ENCODE data around the gene GEMIN7.

The GEMIN7 gene

DNA sequence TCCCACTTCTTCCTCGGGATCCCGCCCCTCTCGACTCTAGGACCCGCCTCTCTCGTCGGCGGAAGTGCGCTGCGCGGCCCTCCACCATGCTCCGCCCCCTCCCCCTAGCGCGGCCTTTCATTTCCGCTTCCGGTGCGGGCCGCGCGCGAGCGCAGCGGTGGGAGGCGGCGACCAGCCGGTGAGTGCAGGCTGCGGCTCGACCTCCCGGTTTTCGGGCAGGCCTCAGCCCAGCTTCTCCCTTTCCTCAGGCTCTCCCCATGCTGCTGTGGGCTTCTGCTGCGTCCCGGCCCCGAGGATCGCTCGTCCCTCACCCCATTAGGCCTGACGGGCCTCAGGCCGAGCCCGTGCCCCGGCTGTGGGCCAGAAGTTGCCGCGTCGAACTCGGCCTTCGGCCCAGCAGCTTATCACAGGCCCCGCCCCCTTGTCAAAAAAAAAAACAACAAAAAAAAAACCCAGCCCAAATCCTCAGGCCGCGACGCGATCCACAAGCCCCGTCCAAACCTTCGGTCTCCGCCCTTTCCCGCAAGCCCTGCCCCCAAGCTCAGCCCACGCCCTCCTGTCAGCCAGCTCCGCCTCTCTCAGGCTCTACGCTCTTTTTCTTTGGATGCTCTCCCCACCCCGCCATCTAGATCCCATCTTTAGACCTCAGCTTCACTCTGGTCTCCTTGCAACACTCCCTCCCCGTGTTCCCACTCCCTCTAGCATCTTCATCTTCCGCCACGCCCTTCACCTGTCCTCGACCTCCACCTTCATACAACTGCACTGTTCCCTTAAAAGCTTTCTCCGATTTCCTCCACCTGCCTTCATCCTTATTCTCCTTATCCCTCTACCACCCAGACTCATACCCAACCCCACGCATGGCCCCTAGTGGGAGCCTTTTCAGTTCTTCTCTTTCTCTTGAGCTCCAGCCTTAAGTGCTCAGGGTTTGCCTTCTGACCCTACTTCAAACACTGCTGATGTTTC lies 39.8 kb upstream of the GEMIN7 start, which contains the start of gene CLASRP:
Gene CLASRP (plus strand): TSS at position 115 of the 963 bp plus-strand sequence. CDS start 1,168 bp downstream, outside the sequence.
- peak; percentile 83 for DNase-seq (ENCODE audit: low read depth)
- TF ChIP-seq, protein P1, sequence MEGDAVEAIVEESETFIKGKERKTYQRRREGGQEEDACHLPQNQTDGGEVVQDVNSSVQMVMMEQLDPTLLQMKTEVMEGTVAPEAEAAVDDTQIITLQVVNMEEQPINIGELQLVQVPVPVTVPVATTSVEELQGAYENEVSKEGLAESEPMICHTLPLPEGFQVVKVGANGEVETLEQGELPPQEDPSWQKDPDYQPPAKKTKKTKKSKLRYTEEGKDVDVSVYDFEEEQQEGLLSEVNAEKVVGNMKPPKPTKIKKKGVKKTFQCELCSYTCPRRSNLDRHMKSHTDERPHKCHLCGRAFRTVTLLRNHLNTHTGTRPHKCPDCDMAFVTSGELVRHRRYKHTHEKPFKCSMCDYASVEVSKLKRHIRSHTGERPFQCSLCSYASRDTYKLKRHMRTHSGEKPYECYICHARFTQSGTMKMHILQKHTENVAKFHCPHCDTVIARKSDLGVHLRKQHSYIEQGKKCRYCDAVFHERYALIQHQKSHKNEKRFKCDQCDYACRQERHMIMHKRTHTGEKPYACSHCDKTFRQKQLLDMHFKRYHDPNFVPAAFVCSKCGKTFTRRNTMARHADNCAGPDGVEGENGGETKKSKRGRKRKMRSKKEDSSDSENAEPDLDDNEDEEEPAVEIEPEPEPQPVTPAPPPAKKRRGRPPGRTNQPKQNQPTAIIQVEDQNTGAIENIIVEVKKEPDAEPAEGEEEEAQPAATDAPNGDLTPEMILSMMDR (IDR thresholded peaks at IDR 0.05; ENCODE audit: low read depth, low read length): no peak
- TF ChIP-seq POLR2A (IDR thresholded peaks at IDR 0.05; ENCODE audit: extremely low read depth, insufficient read length): peak; percentile 80
- TF ChIP-seq, protein P2, sequence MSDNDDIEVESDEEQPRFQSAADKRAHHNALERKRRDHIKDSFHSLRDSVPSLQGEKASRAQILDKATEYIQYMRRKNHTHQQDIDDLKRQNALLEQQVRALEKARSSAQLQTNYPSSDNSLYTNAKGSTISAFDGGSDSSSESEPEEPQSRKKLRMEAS (IDR thresholded peaks at IDR 0.05; ENCODE audit: low read depth, low read length): peak; percentile 42
- TF ChIP-seq MYC (IDR thresholded peaks at IDR 0.05; ENCODE audit: low read depth, low read length): peak; percentile 61
- peak within 1 kb of the TSS; percentile 75 for H3K4me3 ChIP-seq (ENCODE audit: low read depth, low read length)

DNA sequence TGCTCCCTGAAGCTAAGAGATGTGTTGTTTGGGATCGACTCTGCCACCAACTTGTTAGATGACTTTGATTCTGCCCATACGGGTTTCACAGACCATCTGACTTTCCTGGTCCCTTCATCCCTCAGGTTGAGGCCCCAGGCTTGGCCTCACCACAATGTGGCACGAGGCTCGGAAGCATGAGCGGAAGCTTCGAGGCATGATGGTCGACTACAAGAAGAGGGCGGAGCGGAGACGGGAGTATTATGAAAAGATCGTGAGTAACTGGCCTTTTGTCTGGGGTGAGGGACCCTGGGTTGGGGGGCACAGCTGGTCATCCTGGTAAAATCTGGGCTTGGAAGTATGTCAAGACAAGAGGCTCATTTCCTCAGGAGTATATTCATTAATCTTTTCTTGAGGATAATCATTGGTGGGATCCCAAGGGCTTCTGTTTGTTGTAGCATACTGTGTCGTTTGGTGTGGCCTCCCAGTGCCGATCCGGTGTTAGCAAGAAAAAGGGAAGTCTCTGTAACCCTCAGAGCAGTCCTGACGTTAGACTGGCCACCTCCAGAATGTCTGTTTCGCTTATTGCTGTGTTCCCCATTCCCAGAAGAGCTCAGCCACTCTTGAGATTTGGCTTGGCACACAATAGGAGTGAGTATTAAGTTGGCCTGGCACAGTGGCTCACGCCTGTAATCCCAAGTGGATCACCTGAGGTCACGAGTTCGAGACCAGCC lies 38.8 kb upstream of the GEMIN7 start:
- peak; percentile 28 for DNase-seq (ENCODE audit: low read depth)
- no peak for TF ChIP-seq MYC (IDR thresholded peaks at IDR 0.05; ENCODE audit: low read depth, low read length)
- no peak for TF ChIP-seq POLR2A (IDR thresholded peaks at IDR 0.05; ENCODE audit: extremely low read depth, insufficient read length)
- TF ChIP-seq, protein P1 (IDR thresholded peaks at IDR 0.05; ENCODE audit: low read depth, low read length): no peak
- TF ChIP-seq, protein P2 (IDR thresholded peaks at IDR 0.05; ENCODE audit: low read depth, low read length): no peak
- H3K4me3 ChIP-seq (ENCODE audit: low read depth, low read length): peak overlapping the region; percentile 75

DNA sequence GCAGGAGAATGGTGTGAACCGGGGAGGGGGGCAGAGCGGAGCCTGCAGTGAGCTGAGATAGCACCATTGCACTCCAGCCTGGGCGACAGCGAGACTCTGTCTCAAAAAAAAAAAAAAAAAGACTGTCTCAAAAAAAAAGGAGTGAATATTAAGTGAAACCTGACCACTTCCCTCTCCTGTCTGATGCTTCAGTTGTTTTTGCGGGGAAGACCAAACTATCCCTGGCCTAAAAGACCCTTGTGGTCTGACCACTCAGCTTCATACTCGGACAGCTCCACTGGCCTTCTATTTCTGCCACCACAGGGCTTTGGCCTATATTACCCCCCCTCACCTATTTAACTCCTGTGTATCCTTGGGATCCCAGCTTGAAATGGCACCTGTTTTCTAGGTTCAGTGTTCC lies 37.9 kb upstream of the GEMIN7 start:
- TF ChIP-seq MYC (IDR thresholded peaks at IDR 0.05; ENCODE audit: low read depth, low read length) (no peak), POLR2A (IDR thresholded peaks at IDR 0.05; ENCODE audit: extremely low read depth, insufficient read length) (no peak)
- TF ChIP-seq, protein P2 (IDR thresholded peaks at IDR 0.05; ENCODE audit: low read depth, low read length): no peak
- TF ChIP-seq, protein P1 (IDR thresholded peaks at IDR 0.05; ENCODE audit: low read depth, low read length): no peak
- DNase-seq (ENCODE audit: low read depth): no peak
- no peak overlapping the region for H3K4me3 ChIP-seq (ENCODE audit: low read depth, low read length)

DNA sequence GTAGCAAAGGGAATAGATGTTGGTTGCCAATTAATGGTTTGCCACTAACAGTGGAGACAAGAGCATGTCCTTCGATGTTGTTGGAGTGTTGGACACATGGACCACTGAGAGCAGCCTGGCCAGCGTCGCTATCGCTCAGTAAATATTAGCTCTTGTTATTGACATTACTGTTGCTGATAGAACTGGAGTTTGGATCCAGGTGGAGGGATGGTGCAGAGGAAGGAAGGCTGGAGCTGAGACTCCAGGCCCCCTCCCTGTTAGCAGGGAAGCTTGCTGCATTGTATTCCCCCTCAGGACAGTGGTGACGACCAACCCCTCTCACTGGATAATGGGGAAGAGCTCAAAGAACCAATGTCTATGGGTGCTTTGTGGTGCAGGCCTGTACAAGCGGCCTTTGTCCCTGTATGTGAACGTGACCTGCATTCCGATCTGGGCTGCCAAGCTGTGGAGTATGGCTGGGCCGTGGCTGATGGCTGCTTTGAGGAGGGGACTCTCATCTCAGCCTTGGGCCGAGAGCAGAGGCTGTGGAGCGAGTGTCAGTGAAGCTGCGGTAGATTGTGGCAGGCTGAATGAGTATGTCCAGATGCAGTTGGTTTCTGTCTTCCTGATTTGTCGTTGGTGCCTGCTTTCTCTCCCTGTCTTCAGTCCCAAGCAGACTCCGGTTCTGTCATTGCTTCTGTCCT lies 33.2 kb upstream of the GEMIN7 start:
- no peak for DNase-seq (ENCODE audit: low read depth)
- H3K4me3 ChIP-seq (ENCODE audit: low read depth, low read length): no peak overlapping the region
- TF ChIP-seq, protein P1 (IDR thresholded peaks at IDR 0.05; ENCODE audit: low read depth, low read length): no peak
- TF ChIP-seq POLR2A (IDR thresholded peaks at IDR 0.05; ENCODE audit: extremely low read depth, insufficient read length): no peak
- TF ChIP-seq, protein P2 (IDR thresholded peaks at IDR 0.05; ENCODE audit: low read depth, low read length): no peak
- no peak for TF ChIP-seq MYC (IDR thresholded peaks at IDR 0.05; ENCODE audit: low read depth, low read length)

DNA sequence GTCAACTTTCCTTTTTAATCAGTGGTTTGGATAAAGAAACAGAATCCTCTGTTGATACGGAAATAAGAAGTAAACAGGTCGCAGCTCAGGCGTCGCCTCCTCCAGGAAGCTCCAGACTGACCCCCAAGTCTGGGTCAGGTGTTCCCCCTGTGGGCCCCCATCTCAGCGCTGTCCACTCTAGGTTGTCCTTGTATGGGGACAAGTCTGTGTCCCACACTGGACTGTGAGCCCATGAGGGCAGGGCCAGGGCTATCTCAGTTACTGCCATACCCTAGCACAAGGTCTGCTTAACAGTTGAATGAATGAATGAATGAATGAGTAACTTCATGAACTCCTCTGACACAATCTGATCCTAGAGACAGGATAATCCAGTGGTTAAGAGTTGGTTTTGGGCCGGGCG lies 32.7 kb upstream of the GEMIN7 start:
- TF ChIP-seq MYC (IDR thresholded peaks at IDR 0.05; ENCODE audit: low read depth, low read length) (no peak), POLR2A (IDR thresholded peaks at IDR 0.05; ENCODE audit: extremely low read depth, insufficient read length) (no peak)
- TF ChIP-seq, protein P2 (IDR thresholded peaks at IDR 0.05; ENCODE audit: low read depth, low read length): no peak
- TF ChIP-seq, protein P1 (IDR thresholded peaks at IDR 0.05; ENCODE audit: low read depth, low read length): no peak
- DNase-seq (ENCODE audit: low read depth): no peak
- H3K4me3 ChIP-seq (ENCODE audit: low read depth, low read length): no peak overlapping the region

Data from NB4 (cell line).